ENCODE measurements around the gene APOBEC3C.
"Not testable (repeated sequence)": the region's sequence is repeated elsewhere in the genome, so short reads cannot be mapped to it uniquely, and the experiment has no call there.

APOBEC3C gene

GRCh38 chr22:39024519-39025308 is 10.7 kb downstream of the APOBEC3C start:
- DNase-seq = no peak

GRCh38 chr22:39026509-39027150 is 12.6 kb downstream of the APOBEC3C start:
- DNase-seq = no peak

DNA sequence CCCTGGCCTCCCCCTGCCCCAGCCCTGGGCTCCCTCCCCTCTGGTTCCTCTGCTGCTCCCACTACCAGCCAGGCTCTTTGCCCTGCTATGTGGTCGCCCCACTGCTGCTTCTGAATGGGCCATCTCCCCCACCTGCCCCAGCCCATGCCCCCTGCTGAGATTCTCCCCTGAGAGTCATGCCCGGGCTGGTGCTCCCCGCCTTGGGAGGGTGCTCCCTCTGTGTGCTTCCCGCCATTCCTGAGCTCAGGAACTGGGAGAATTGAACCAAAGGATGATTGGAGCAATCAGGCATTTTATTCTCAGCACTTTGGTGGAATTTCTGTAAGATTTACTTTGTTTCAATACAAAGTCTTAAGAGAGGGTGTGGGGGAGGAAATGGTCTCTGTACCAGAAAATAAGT is 13.7 kb downstream of the APOBEC3C start:
- no peak for DNase-seq

GRCh38 chr22:39028281-39028680 is 14.2 kb downstream of the APOBEC3C start:
- no peak for DNase-seq

DNA sequence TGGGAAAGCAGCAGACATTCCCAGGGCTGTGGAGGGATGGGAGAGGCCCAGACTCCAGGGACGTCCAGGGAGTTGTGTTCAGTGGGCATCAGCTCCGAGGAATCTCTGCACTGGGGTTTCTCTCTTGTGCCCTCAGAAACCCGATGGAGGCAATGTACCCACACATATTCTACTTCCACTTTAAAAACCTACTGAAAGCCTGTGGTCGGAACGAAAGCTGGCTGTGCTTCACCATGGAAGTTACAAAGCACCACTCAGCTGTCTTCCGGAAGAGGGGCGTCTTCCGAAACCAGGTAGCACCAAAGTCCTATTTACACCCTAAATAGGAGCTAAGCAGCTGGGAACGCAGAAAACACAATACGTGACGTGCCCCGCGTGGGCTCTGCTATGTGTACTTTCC is 15.2 kb downstream of the APOBEC3C start:
- DNase-seq = no peak

DNA sequence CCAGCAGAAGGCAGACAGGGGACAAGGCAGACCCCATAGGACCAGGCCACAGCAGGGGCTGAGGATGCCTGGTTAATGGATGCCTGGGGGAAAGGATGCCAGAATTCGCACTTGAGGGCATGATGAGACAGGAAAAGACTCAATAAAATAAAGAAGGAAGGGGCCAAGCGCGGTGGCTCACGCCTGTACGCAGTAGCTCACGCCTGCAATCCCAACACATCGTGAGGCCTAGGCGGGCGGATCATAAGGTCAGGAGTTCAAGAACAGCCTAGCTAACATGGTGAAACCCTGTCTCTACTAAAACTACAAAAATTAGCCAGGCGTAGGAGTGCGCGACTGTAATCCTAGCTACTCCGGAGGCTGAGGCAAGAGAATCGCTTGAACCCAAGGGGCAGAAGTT is 16.6 kb downstream of the APOBEC3C start:
- no peak for DNase-seq

DNA sequence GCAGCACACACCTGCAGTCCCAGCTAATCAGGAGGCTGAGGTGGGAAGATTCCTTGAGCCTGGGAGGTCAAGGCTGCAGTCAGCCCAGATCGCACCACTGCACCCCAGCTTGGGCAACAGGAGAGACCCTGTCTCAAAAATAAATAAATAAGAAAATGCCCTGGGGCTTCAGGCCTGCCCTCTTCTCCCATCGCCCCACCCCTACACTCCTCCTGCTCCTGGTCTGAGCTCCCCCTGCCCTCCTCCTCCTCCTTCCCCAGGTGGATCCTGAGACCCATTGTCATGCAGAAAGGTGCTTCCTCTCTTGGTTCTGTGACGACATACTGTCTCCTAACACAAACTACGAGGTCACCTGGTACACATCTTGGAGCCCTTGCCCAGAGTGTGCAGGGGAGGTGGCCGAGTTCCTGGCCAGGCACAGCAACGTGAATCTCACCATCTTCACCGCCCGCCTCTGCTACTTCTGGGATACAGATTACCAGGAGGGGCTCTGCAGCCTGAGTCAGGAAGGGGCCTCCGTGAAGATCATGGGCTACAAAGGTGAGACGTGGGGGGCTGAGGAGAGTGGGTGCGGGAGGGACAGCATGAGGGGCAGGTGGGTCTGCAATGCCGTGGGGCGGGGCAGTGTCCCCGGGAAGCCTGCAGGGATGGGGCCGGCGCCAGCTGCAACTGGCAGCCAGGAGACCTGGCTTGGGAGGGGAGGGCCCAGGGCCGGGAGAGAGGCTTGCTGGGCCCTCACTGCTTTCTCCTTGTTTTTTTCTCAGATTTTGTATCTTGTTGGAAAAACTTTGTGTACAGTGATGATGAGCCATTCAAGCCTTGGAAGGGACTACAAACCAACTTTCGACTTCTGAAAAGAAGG is 17.6 kb downstream of the APOBEC3C start:
- DNase-seq = not testable (repeated sequence)

- DNase-seq = not testable (repeated sequence)
Observed at GRCh38 chr22:39037071-39037470, 23.0 kb downstream of the APOBEC3C start.

GRCh38 chr22:39039306-39040126 is 25.5 kb downstream of the APOBEC3C start:
- DNase-seq = no peak

DNA sequence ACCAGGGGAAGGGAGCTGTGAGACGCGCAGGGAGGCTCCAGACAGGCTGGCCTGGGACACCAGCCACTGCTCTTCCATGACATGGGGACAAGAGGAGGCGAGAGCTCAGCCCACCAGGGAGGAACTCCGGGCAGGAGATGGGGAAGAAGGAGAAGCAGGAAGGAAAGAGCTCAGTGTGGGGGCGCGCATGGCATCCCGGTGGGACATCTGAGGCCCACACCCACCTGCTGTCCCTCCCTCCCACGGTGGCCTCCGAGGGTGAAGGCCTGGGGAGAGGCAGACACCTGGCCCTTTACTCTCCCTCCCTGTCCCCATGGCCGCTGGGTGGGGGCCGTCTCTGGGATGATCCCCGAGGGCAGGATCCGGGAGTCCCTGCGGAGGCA is 26.1 kb downstream of the APOBEC3C start:
- DNase-seq = not testable (repeated sequence)

GRCh38 chr22:39040538-39041296 is 26.7 kb downstream of the APOBEC3C start, which contains the start of gene APOBEC3F:
Gene APOBEC3F, plus strand, starts transcription at chr22:39040864. Its CDS starts 97 bp downstream, at chr22:39040961.
- not testable (repeated sequence) for DNase-seq

GRCh38 chr22:39041908-39042307 is 27.9 kb downstream of the APOBEC3C start:
- DNase-seq = no peak

DNA sequence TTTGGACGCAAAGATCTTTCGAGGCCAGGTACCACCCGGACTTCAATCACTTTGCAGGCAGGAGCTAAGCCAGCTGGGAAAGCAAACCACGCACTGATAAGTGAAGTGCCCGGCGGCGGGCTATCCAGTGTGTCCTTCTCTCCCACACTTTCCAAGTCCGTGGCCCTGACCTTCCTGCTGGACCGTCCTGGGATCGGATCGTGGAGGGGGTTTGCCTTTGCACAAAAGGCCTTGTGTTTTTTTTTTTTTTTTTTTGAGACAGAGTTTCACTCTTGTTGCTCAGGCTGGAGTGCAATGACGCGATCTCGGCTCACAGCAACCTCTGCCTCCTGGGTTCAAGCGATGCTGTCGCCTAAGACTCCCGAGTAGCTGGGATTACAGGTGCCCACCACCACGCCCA is 29.0 kb downstream of the APOBEC3C start:
- DNase-seq = not testable (repeated sequence)

DNA sequence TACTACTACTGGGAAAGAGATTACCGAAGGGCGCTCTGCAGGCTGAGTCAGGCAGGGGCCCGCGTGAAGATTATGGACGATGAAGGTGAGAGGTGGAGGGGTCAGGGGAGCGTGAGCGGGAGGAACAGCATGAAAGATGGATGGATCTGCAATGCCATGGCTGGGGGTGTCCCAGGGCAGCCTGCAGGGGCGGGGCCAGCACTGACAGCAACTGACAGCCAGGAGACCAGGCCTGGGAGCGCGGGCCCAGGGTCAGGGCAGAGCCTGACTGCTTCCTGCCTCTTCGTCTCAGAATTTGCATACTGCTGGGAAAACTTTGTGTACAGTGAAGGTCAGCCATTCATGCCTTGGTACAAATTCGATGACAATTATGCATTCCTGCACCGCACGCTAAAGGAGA is 31.1 kb downstream of the APOBEC3C start:
- not testable (repeated sequence) for DNase-seq

GRCh38 chr22:39049486-39049885 is 35.4 kb downstream of the APOBEC3C start:
- not testable (repeated sequence) for DNase-seq

DNA sequence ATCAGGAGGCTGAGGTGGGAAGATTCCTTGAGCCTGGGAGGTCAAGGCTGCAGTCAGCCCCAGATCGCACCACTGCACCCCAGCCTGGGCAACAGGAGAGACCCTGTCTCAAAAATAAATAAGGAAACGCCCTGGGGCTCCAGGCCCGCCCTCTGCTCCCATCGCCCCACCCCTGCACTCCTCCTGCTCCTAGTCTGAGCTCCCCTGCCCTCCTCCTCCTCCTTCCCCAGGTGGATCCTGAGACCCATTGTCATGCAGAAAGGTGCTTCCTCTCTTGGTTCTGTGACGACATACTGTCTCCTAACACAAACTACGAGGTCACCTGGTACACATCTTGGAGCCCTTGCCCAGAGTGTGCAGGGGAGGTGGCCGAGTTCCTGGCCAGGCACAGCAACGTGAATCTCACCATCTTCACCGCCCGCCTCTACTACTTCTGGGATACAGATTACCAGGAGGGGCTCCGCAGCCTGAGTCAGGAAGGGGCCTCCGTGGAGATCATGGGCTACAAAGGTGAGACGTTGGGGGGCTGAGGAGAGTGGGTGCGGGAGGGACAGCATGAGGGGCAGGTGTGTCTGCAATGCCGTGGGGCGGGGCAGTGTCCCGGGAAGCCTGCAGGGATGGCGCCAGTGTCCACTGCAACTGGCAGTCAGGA is 37.9 kb downstream of the APOBEC3C start:
- DNase-seq = not testable (repeated sequence)

- DNase-seq = no peak
Observed at GRCh38 chr22:39055658-39056057, 41.6 kb downstream of the APOBEC3C start.

DNA sequence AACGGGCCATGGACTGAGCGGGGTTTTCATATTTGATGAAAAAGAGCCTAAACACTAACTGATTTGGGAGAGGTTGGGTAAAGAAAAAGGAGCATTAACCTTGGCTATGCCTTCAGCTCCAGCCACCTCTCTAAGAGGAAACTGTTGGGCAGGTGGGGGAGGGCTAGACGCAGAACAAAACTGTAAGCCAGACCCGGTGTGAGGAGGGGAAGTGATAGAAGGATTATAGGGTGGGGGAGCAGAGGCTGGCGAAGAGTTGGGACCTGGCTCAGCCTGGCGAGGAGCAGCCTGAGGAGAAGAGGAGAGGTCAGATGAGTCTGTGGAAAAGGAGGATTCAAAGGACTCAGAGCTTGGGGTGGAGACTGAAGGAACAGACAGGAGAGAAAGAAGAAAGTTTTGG is 47.2 kb downstream of the APOBEC3C start:
- DNase-seq = not testable (repeated sequence)

DNA sequence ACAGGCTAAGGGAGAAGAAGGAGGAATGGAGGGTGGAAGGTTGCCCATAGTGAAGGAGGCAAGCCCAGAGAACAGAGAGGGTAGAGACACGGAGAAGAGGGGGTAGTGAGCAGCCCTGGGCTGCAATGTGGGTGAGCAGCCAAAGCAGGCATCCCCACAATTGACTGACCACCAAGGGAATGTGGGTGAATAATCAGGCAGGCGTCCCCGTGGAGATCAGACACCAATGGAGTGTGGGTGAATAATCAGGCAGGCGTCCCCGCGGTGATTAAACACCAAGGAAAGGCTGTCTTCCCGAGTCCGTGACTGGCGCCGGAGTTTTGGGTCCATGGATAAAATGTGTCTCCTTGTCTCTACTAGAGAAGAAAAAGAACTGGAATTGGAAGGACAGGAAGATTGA is 47.9 kb downstream of the APOBEC3C start:
- DNase-seq = not testable (repeated sequence)

DNA sequence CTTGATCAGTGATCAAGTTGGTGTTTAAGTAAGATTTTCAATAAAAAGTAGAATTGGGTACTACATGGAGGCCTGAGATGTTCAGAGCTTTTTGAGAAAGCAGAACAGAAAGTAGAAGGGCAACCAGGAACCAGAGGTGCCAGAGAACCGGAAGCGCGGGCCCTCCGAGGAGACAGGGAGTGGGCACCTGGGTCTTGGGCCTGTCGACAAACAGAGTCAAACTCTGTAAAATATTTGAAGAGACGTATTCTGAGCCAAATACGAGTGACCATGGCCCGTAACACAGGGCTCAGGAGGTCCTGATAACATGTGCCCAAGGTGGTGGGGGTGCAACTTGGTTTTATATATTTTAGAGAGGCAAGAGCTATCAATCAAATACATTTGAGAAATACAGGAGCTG is 49.8 kb downstream of the APOBEC3C start:
- DNase-seq = not testable (repeated sequence)

Measured in NCI-H1694 treated with DMSO at 0.1 percent for 48 hours (cell line).